HepG2 (cell line): ENCODE data around the gene CNTNAP1. TPM values are rescaled to one million over a fixed set of nuclear protein-coding genes. Genes with fewer than 3 reads are reported as not detected.

Experiments
- E2F2 ChIP-seq: sonication (generic); formaldehyde crosslinking; IDR thresholded peaks from 2 replicates; pipeline ENCODE4 v1.4.0; 2020; ENCODE audit warnings: missing genetic modification reagents, borderline replicate concordance
- GLMP ChIP-seq: sonication (generic); formaldehyde crosslinking; IDR thresholded peaks from 2 replicates; pipeline ENCODE4 v1.9.0; 2021; ENCODE audit warnings: missing genetic modification reagents, mild to moderate bottlenecking, borderline replicate concordance
- HNRNPK ChIP-seq: fragments of 200-400 bp; formaldehyde crosslinking; IDR thresholded peaks from 2 replicates; pipeline ENCODE4 v1.6.1; 2018; ENCODE audit warnings: low read length, low read depth, moderate library complexity, mild to moderate bottlenecking; ENCODE audit not compliant: poor library complexity, severe bottlenecking
- MED1 ChIP-seq: sonication (generic); formaldehyde crosslinking; IDR thresholded peaks from 2 replicates; pipeline ENCODE4 v1.4.0; 2020; ENCODE audit warnings: missing genetic modification reagents
- PCBP1 ChIP-seq: fragments of 200-400 bp; formaldehyde crosslinking; IDR thresholded peaks from 2 replicates; pipeline ENCODE4 v1.6.1; 2017; ENCODE audit warnings: mild to moderate bottlenecking, low read depth, low read length, borderline replicate concordance
- PHB2 ChIP-seq: fragments of 450-650 bp; IDR thresholded peaks from 2 replicates; pipeline ENCODE4 v1.6.1; 2018; ENCODE audit not compliant: partially characterized antibody
- RARG ChIP-seq: sonication (generic); formaldehyde crosslinking; IDR thresholded peaks from 2 replicates; pipeline ENCODE4 v1.4.0; 2020; ENCODE audit warnings: low read depth, mild to moderate bottlenecking, missing genetic modification reagents
- RFX1 ChIP-seq: fragments of 450-650 bp; IDR thresholded peaks from 2 replicates; pipeline ENCODE4 v1.6.1; 2017
- TRIM24 ChIP-seq: sonication (generic); formaldehyde crosslinking; IDR thresholded peaks from 2 replicates; pipeline ENCODE4 v1.8.0; 2022; ENCODE audit warnings: mild to moderate bottlenecking, missing genetic modification reagents
- ZBTB2 ChIP-seq: sonication (generic); formaldehyde crosslinking; IDR thresholded peaks from 2 replicates; pipeline ENCODE4 v1.8.0; 2022; ENCODE audit warnings: low read depth, missing genetic modification reagents
- ZFP62 ChIP-seq: sonication (generic); formaldehyde crosslinking; IDR thresholded peaks from 2 replicates; pipeline ENCODE4 v1.4.0; 2020; ENCODE audit warnings: missing genetic modification reagents
- ZNF10 ChIP-seq: sonication (generic); formaldehyde crosslinking; IDR thresholded peaks from 2 replicates; pipeline ENCODE4 v1.4.0; 2020; ENCODE audit warnings: mild to moderate bottlenecking, low read depth, missing genetic modification reagents, borderline replicate concordance
- ZNF460 ChIP-seq: sonication (generic); formaldehyde crosslinking; IDR thresholded peaks from 2 replicates; pipeline ENCODE4 v1.5.1; 2020; ENCODE audit warnings: missing genetic modification reagents, mild to moderate bottlenecking, borderline replicate concordance
- ZNF660 ChIP-seq: sonication (generic); formaldehyde crosslinking; IDR thresholded peaks from 2 replicates; pipeline ENCODE4 v1.5.1; 2020; ENCODE audit warnings: mild to moderate bottlenecking, low read depth, missing genetic modification reagents, borderline replicate concordance
- ZNF75D ChIP-seq: sonication (generic); formaldehyde crosslinking; IDR thresholded peaks from 2 replicates; pipeline ENCODE4 v1.8.1; 2023; ENCODE audit warnings: missing genetic modification reagents, mild to moderate bottlenecking, borderline replicate concordance
- ZNF773 ChIP-seq: sonication (generic); formaldehyde crosslinking; IDR thresholded peaks from 2 replicates; pipeline ENCODE4 v1.4.0; 2020; ENCODE audit warnings: missing genetic modification reagents, borderline replicate concordance
- polyA plus RNA-seq, 8 experiments: library from polyadenylated mRNA; depleted of rRNA in 3 of 8; stranded (reverse) in 7 of 8; unstranded in 1 of 8; fragments of >200 nt; fragmentation: Illumina TruSeq in 4 of 8; extraction: Trizol in 4 of 8; gene quantifications; 2 replicates each; pipeline versions ENCODE4 v1.2.1 to v1.2.3, GENCODE V29; 2011 to 2016; ENCODE audit warnings: low read depth in 4 of 8, missing spikeins in 1 of 8, mixed read lengths in 1 of 8; ENCODE audit not compliant: insufficient read depth in 1 of 8
- total RNA-seq, 5 experiments: library from RNA; depleted of rRNA; stranded (reverse); fragments of >200 nt; fragmentation: Illumina TruSeq; extraction: Trizol; gene quantifications; 2 replicates each; pipeline ENCODE4 v1.2.3, GENCODE V29; 2016; ENCODE audit warnings: low read depth in 1 of 5
- TF ChIP-seq, protein P1 (sequence below): sonication (generic); formaldehyde crosslinking; IDR thresholded peaks from 2 replicates; pipeline ENCODE4 v1.4.0; 2020; ENCODE audit warnings: mild to moderate bottlenecking, missing genetic modification reagents
- TF ChIP-seq, protein P2 (sequence below), 2 experiments: sonication (generic) in 1 of 2; formaldehyde crosslinking in 1 of 2; IDR thresholded peaks; 2 replicates each; pipeline versions ENCODE4 v1.5.1 to v1.6.1; 2011 to 2020; ENCODE audit warnings: borderline replicate concordance in 1 of 2, low read depth in 1 of 2, low read length in 1 of 2, mild to moderate bottlenecking in 1 of 2, missing genetic modification reagents in 1 of 2, moderate library complexity in 1 of 2
- TF ChIP-seq, protein P3 (sequence below): sonication (generic); formaldehyde crosslinking; conservative IDR thresholded peaks from 2 replicates; pipeline ENCODE4 v1.8.0; 2022; ENCODE audit warnings: missing genetic modification reagents

The CNTNAP1 gene
- total and polyA plus RNA-seq, 2 of the 13 experiments (the other 11 are each of a cell fraction or from before 2014, with no cell fraction given), result 4.5 to 7.7 TPM

DNA sequence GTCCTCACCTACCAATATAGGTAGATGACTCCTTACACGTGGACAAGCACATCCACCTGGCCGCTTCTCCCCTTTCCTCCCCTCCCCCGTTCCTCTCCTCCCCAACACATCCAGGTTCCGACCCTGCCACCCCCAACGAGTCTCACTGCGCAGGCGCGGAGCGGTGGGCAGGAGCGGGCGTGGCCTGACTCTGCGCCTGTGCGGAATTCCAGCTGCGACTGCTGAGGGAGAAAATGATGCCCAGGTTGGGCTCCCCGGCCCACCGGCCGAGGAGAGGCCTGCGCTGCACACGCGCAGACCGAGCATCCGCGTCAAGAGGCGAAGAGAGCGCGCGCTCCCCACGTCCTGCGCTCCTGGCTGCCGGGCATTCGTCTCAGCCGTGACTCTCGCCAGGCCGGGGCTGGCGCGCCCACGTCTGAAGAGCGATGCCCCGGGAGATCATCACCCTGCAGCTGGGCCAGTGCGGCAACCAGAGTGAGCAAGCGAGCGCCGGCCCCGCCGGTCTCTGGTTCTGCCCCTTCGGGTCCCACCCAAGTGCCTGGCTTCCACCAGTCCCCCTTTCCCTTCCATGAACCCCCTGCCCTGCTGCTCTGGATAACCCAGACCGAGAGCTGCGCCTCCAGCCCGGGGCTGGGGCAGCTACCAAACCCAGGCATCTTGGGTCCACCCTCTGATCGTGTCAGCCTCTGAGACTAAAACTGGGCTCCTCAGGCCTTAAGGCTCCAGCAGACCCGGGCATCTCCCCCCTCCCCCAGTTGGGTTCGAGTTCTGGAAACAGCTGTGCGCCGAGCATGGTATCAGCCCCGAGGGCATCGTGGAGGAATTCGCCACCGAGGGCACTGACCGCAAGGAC, 23.0 kb upstream of the CNTNAP1 start, which contains the start of gene TUBG2 (continued):
- no peak for TF ChIP-seq ZNF10 (CRISPR knock-in tag)
- TF ChIP-seq, protein P1, sequence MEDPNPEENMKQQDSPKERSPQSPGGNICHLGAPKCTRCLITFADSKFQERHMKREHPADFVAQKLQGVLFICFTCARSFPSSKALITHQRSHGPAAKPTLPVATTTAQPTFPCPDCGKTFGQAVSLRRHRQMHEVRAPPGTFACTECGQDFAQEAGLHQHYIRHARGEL, result peak; percentile 71; the same call in 1 of the 2 replicates
- TF ChIP-seq, protein P2, sequence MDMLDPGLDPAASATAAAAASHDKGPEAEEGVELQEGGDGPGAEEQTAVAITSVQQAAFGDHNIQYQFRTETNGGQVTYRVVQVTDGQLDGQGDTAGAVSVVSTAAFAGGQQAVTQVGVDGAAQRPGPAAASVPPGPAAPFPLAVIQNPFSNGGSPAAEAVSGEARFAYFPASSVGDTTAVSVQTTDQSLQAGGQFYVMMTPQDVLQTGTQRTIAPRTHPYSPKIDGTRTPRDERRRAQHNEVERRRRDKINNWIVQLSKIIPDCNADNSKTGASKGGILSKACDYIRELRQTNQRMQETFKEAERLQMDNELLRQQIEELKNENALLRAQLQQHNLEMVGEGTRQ (IDR thresholded peaks at IDR 0.05; ENCODE audit: low read depth, low read length), result no peak
- TF ChIP-seq, protein P2 (CRISPR knock-in tag; IDR thresholded peaks at IDR 0.05; ENCODE audit: borderline replicate concordance), result no peak
- TF ChIP-seq RARG (CRISPR knock-in tag), result no peak
- no peak for TF ChIP-seq RFX1
- no peak; the same call in 1 of the 2 replicates for TF ChIP-seq ZNF773 (CRISPR knock-in tag)
- no peak for TF ChIP-seq PHB2
- TF ChIP-seq ZFP62 (CRISPR knock-in tag), result no peak
- TF ChIP-seq GLMP (CRISPR knock-in tag), result no peak
- 0 out of 2 replicates have a peak, but pooled peaks have one; percentile 91 for TF ChIP-seq ZNF660 (CRISPR knock-in tag)
- peak; percentile 94 for TF ChIP-seq PCBP1
- TF ChIP-seq MED1, result peak; percentile 54
- TF ChIP-seq ZBTB2 (CRISPR knock-in tag), result no peak
- no peak for TF ChIP-seq TRIM24 (CRISPR knock-in tag)
- TF ChIP-seq ZNF75D, result no peak
- TF ChIP-seq E2F2 (CRISPR knock-in tag), result 0 out of 2 replicates have a peak, but pooled peaks have one; percentile 30
- TF ChIP-seq HNRNPK, result peak; percentile 100
- TF ChIP-seq ZNF460 (CRISPR knock-in tag), result no peak; the same call in 1 of the 2 replicates
- TF ChIP-seq, protein P3, sequence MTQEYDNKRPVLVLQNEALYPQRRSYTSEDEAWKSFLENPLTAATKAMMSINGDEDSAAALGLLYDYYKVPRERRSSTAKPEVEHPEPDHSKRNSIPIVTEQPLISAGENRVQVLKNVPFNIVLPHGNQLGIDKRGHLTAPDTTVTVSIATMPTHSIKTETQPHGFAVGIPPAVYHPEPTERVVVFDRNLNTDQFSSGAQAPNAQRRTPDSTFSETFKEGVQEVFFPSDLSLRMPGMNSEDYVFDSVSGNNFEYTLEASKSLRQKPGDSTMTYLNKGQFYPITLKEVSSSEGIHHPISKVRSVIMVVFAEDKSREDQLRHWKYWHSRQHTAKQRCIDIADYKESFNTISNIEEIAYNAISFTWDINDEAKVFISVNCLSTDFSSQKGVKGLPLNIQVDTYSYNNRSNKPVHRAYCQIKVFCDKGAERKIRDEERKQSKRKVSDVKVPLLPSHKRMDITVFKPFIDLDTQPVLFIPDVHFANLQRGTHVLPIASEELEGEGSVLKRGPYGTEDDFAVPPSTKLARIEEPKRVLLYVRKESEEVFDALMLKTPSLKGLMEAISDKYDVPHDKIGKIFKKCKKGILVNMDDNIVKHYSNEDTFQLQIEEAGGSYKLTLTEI, result no peak
